Endodermal cell (in vitro differentiated cells): Measurements from ENCODE around the gene TMPRSS12. TPM values are rescaled to one million over a fixed set of nuclear protein-coding genes. Genes with fewer than 3 reads are reported as not detected.
"Not testable (repeated sequence)": the region's sequence is repeated elsewhere in the genome, so short reads cannot be mapped to it uniquely, and the experiment has no call there.

Experiments used
- DNase-seq: peaks from one replicate; pipeline ENCODE4 v3.0.0-alpha.2; 2017
- H3K27ac ChIP-seq: 2 replicates; pipeline ENCODE4 v1.5.1; 2013; ENCODE audit warnings: mild to moderate bottlenecking, low read depth, low read length, moderate library complexity
- H3K27me3 ChIP-seq: 2 replicates; pipeline ENCODE4 v1.6.1; 2013; ENCODE audit warnings: mild to moderate bottlenecking, low read length, moderate library complexity; ENCODE audit not compliant: insufficient read depth, control insufficient read depth, poor library complexity, severe bottlenecking
- H3K36me3 ChIP-seq: 2 replicates; pipeline ENCODE4 v1.7.0; 2013; ENCODE audit warnings: mild to moderate bottlenecking, low read length, moderate library complexity; ENCODE audit not compliant: control insufficient read depth, insufficient read depth
- H3K4me1 ChIP-seq: one replicate; pipeline ENCODE4 v1.7.0; 2013; ENCODE audit warnings: low read length; ENCODE audit not compliant: control insufficient read depth, insufficient read depth
- H3K4me3 ChIP-seq: 2 replicates; pipeline ENCODE4 v1.5.1; 2013; ENCODE audit warnings: mild to moderate bottlenecking, low read length, moderate library complexity
- H3K9ac ChIP-seq: 2 replicates; pipeline ENCODE4 v1.6.1; 2013; ENCODE audit warnings: mild to moderate bottlenecking, low read length, moderate library complexity; ENCODE audit not compliant: poor library complexity, severe bottlenecking; ENCODE audit errors: extremely low read depth
- H3K9me3 ChIP-seq: 2 replicates; pipeline ENCODE4 v1.6.1; 2013; ENCODE audit warnings: mild to moderate bottlenecking, low read length, moderate library complexity; ENCODE audit not compliant: control insufficient read depth
- H3K27ac Mint-ChIP-seq: 2 replicates; pipeline ENCODE4 v1.8.0; 2020; ENCODE audit warnings: mixed read lengths
- H3K27me3 Mint-ChIP-seq: 2 replicates; pipeline ENCODE4 v1.8.0; 2021; ENCODE audit warnings: mild to moderate bottlenecking, mixed read lengths; ENCODE audit not compliant: insufficient read depth
- H3K36me3 Mint-ChIP-seq: 2 replicates; pipeline ENCODE4 v1.8.0; 2020; ENCODE audit warnings: low read depth, mixed read lengths
- H3K4me1 Mint-ChIP-seq: 2 replicates; pipeline ENCODE4 v1.8.0; 2020; ENCODE audit warnings: mixed read lengths
- H3K4me3 Mint-ChIP-seq: 2 replicates; pipeline ENCODE4 v1.8.0; 2020; ENCODE audit warnings: mild to moderate bottlenecking, moderate library complexity, mixed read lengths
- H3K9me3 Mint-ChIP-seq: 2 replicates; pipeline ENCODE4 v1.8.0; 2020; ENCODE audit warnings: mild to moderate bottlenecking, mixed read lengths
- CTCF ChIP-seq: fragments of 200-600 bp; sonication (generic); conservative IDR thresholded peaks from 2 replicates; pipeline ENCODE4 v1.5.0; 2021; ENCODE audit warnings: antibody characterized with exemption, mild to moderate bottlenecking
- WGBS, 2 experiments: methylation state at CpG; one replicate each; pipeline versions ENCODE4 v1.1.5 to v1.1.7; 2013; ENCODE audit warnings: missing lambda C conversion rate in 2 of 2, mixed read lengths in 1 of 2; ENCODE audit not compliant: insufficient coverage in 1 of 2, insufficient read length in 1 of 2; 5-methylcytosine and 5-hydroxymethylcytosine counted together
- total RNA-seq, 2 donors: library from RNA; stranded (reverse); fragmentation: NEBNext Ultra II Directional in 1 of 2; extraction: Animal tissue kit (Norgen Biotek cat#: 25700) in 1 of 2; gene quantifications; 2 replicates in 1 of 2; 3 replicates in 1 of 2; pipeline ENCODE4 v1.2.1, GENCODE V29; 2021

The TMPRSS12 gene
- total RNA-seq, 2 donors from 2014 or later: not detected

DNA sequence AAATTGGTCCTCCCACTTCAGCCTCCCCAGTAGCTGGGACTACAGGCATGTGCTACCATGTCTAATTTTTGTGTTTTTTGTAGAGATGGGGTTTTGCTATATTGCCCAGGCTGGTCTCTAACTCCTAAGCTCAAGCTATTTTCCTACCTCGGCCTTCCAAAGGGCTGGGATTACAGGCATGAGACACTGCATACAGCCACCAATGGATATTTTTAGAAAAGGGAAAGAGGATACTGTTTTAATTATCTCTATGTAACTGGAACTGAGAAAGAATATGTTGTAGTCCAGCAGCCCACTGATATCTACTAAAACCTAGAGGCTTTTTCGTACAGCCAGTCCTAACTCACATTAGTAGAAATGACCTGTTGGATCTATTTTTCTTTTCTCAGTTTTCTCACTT is 6.2 kb downstream of the TMPRSS12 start:
- Histone ChIP-seq H3K27me3 (no peaks in the 10 kb centered on the region), H3K4me1 (no peaks in the 10 kb centered on the region), H3K9ac (no peak overlapping the region), H3K9me3 (no peaks in the 10 kb centered on the region), H3K4me3 (no peak overlapping the region), H3K36me3 (no peaks in the 10 kb centered on the region), H3K27ac (no peak overlapping the region)
- no peaks in the 10 kb centered on the region for H3K9me3 Mint-ChIP-seq
- DNase-seq: no peak
- 78 to 92% methylated on average over 1 to 2 of the region's 2 CpGs for WGBS, 2 experiments
- H3K4me1 Mint-ChIP-seq: no peaks in the 10 kb centered on the region
- no peaks in the 10 kb centered on the region for H3K27me3 Mint-ChIP-seq
- H3K4me3 Mint-ChIP-seq: no peak overlapping the region
- no peaks in the 10 kb centered on the region for H3K36me3 Mint-ChIP-seq
- no peak overlapping the region for H3K27ac Mint-ChIP-seq
- TF ChIP-seq CTCF: no peak

DNA sequence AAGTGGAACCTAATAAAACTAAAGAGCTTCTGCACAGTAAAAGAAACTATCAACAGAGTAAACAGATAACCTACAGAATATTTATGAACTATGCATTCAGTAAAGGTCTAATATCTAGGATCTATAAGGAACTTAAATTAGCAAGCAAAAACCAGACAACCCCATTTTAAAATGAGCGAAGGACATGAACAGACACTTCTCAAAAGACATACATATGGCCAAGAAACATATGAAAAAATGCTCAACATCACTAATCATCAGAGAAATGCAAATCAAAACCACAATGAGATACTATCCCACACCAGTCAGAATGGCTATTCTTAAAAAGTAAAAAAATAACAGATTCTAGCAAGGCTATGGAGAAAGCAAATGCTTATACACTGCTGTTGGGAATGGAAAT is 12.5 kb downstream of the TMPRSS12 start:
- H3K9me3 ChIP-seq, H3K9ac ChIP-seq, H3K4me1 Mint-ChIP-seq, DNase-seq, H3K27ac Mint-ChIP-seq, H3K36me3 Mint-ChIP-seq, H3K27ac ChIP-seq, H3K4me3 Mint-ChIP-seq, H3K27me3 Mint-ChIP-seq, H3K4me3 ChIP-seq, H3K36me3 ChIP-seq, H3K27me3 ChIP-seq, H3K4me1 ChIP-seq: not testable (repeated sequence)
- WGBS, 2 experiments: 100% methylated on average over 1 of the region's 1 CpG; no CpG with 5 or more reads in 1 of the 2 experiments
- H3K9me3 Mint-ChIP-seq: peaks cover 15% of the 10 kb centered on the region

GRCh38 chr12:50855679-50856078 is 13.0 kb downstream of the TMPRSS12 start:
- not testable (repeated sequence) for H3K4me3 Mint-ChIP-seq, H3K4me3 ChIP-seq, DNase-seq, H3K4me1 ChIP-seq, H3K27me3 ChIP-seq, H3K36me3 Mint-ChIP-seq, H3K27ac Mint-ChIP-seq, H3K27ac ChIP-seq, H3K9me3 ChIP-seq, H3K4me1 Mint-ChIP-seq, H3K36me3 ChIP-seq, H3K9ac ChIP-seq, H3K27me3 Mint-ChIP-seq
- 79 to 92% methylated on average over 2 of the region's 2 CpGs for WGBS, 2 experiments
- H3K9me3 Mint-ChIP-seq: peaks cover 15% of the 10 kb centered on the region

DNA sequence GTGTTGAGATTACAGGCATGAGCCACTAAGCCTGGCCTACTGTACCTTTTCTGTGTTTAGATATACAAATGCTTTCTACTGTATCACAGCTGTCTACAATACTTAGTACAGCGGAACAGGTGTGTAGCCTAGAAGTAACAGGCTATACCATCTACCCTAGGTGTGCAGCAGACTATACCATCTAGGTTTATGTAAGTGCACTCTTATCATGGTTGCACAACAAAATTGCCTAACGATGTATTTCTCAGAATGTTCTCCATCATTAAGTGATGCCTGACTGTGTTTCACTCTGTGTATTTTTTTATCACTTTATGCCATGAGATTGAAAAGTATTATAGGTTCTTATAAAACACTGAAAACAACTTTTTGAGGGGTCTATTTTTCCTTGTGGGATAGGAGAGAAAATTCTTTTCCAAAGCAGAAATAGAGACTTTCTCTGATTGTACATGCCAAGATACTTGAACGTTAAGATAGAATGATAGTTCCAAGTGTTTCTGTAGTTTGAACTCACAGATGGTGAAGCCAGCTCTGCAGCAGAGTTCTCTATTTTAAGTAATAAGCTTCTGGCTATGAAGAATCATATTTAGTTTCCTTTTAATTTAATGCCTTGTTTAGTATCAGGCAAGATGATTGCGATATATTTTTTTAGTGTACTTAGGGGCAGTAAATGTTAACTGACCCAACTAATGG is 17.0 kb downstream of the TMPRSS12 start:
- WGBS, 2 experiments: 82 to 100% methylated on average over 3 to 4 of the region's 4 CpGs
- no peak overlapping the region for H3K4me3 Mint-ChIP-seq
- peaks cover 17% of the 10 kb centered on the region for H3K9me3 Mint-ChIP-seq
- no peaks in the 10 kb centered on the region for H3K4me1 Mint-ChIP-seq
- H3K27ac Mint-ChIP-seq: no peak overlapping the region
- no peak overlapping the region for H3K27ac ChIP-seq
- no peaks in the 10 kb centered on the region for H3K27me3 Mint-ChIP-seq
- no peak overlapping the region for H3K9ac ChIP-seq
- H3K4me3 ChIP-seq: no peak overlapping the region
- peaks cover 7% of the 10 kb centered on the region for H3K9me3 ChIP-seq
- no peak for TF ChIP-seq CTCF
- no peaks in the 10 kb centered on the region for H3K36me3 ChIP-seq
- H3K36me3 Mint-ChIP-seq: no peaks in the 10 kb centered on the region
- no peaks in the 10 kb centered on the region for H3K27me3 ChIP-seq
- DNase-seq: no peak
- no peaks in the 10 kb centered on the region for H3K4me1 ChIP-seq
